NCI-H2227 (cell line): ENCODE results near the gene CNTNAP5.

ENCODE experiments used
- DNase-seq: peaks from one replicate; lab custom pipeline; 2025; ENCODE audit not compliant: unreplicated experiment; lab: John Stamatoyannopoulos, UW

The CNTNAP5 gene

DNA sequence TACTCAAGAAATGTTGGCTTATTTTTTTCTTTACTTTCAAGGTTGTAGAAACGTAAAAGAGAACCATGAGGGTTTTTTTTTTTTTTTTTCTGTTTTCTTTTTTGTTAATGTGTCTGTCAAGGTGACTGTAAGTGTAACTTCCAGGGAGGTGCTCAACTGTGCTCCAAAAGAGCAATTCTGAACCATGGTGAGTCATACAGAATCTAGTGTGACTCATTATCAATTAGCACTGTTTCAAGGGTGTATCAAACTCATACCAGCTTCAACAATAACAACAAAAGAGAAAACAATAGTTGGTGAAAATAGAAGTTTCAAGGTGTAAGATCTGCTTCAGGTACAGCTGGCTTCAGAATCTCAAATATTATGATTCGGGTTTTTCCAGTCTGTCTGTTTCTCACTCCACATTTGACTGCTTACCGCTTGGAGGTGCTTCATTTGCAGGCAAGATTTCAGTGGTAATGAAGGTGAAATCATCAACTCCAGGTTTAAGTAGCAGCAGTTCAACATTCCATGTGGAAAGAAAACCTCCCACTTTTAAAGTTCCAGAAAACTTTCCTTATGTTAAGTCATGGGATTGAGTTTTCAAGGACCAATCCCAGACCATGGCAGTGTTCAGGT, 850.6 kb downstream of the CNTNAP5 start:
- no peak for DNase-seq

DNA sequence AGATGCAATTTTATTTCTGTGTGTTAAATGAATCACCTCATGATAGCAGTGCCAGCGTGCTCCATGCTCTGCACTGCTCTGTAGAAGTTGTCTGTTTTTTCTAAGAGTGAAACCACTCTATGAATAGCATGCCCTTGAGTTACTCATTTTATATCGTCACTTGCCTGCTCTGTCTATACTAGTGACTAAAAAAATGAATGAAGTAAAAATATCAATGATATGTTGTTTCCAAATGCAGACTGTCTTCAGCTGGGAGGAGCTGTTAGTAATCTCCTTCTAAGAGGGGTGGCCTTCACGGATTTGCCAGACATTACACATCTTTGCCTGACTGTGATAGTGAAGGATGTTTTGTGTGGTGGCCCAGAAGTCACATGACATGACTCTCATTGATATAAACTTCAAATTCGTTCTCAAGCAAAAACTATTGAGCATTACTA, 852.1 kb downstream of the CNTNAP5 start:
- DNase-seq, result no peak

DNA sequence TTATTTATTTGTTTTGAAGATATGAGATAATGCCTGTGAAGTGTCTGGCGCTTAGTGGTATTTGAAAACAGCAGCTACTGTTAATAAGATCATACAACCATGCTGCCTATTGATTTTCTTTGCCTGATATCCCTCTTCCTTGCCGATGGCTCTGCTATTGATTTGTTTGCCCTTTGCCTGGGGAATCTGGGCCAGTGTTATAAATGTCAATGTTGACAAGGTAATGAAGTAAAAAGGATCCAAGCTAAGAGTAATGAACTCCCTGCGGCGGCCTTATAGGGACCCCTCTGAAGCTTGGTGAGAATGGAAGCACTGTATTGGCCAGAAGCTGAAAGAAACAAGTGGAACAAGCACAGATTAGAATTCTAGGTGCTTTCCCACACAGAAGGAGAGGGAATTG, 854.6 kb downstream of the CNTNAP5 start:
- DNase-seq, result no peak

GRCh38 chr2:124880995-124881394, 855.9 kb downstream of the CNTNAP5 start:
- no peak for DNase-seq

DNA sequence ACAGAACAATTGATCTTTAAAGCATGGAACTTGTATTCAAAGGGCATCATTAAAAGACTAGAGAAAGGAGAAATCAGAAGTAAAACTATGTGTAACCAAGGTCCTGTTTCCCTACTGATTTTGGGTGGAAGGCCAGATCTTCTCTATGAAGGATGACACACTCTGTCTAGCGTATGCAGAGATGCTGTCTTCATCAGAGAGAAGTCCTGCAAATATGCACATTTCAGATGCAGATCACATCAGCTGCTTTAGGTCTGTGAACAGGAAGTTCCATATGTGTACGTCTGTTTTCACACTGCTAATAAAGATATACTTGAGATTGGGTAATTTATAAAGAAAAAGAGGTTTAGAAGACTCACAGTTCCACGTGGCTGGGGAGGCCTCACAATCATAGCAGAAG, 857.3 kb downstream of the CNTNAP5 start:
- no peak for DNase-seq

- no peak for DNase-seq
These were observed 858.5 kb downstream of the CNTNAP5 start for GRCh38 chr2:124883595-124883994.

GRCh38 chr2:124884315-124884714, 859.2 kb downstream of the CNTNAP5 start:
- DNase-seq, result no peak

DNA sequence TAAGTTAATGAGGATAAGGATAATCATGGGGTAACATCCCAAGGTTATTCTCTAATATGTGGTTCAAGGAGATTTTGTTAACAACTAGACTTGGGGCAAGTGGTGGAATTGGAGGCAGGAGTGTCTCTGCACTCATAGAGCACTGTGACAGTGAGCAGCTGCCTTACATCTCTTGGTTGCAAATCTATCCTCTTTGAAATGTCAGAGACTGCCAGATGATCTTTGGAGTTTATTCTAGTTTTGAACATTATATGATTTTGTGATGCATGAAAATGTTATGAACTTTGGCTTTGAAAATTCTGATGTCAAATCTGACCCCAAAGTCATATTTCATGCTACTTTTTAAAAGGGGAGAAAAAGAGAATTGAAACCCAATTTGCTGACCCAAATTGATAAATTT, 861.1 kb downstream of the CNTNAP5 start:
- DNase-seq, result no peak

GRCh38 chr2:124887466-124887865, 862.4 kb downstream of the CNTNAP5 start:
- no peak for DNase-seq

DNA sequence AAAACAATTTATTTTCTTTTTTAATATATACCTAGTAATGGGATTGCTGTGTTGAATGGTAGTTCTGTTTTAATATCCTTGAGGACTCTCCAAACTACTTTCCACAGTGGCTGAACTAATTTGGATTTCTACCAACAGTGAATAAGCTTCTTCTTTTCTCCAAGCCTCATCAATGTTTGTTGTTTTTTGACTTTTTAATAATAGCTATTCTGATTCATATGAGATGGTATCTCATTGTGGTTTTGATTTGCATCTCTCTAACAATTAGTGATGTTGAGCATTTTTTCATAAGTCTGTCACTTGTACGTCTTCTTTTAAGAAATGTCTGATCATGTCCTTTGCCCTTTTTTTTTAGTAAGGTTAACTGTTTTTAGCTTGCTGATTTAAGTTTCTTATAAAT, 863.3 kb downstream of the CNTNAP5 start:
- no peak for DNase-seq

DNA sequence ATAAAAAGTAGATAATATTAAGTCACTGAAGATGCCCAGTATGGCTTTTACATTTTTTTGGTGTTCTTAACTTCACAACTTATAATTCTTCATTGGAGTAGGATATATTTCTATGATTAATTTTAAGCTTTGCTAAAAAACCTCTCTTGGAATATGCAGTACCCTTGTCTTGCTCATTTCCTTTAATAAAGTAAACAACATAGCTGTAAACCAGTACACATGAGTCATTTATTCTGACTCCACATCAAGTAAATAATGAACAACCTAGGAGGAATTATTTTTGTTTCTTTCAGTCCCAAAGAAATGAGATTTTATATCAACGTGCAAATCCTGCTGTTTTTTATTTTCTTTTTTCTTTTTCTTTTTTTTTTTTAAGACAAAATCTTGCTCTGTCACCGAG, 869.1 kb downstream of the CNTNAP5 start:
- no peak for DNase-seq

GRCh38 chr2:124898827-124899226, 873.7 kb downstream of the CNTNAP5 start:
- no peak for DNase-seq

- no peak for DNase-seq
These were observed 883.3 kb downstream of the CNTNAP5 start for GRCh38 chr2:124908411-124908810.

DNA sequence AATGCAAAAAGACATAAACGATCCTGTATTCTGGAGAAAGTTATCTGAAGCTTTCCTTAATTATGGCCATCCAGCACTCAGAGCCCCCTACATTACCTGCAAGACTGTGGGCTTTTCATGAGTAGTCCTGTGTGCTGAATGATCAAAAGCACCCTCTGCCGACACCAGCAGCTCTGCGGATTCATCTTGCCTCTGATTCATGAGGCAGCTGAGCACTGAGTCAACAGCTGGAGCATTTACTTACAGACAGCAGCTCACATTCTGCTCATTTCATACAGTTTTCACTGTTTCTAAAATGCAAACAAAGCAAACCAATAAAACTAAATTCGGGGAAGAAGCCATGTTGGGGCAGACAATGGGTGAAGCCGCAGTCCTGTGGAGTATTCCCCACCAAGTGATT, 886.5 kb downstream of the CNTNAP5 start:
- no peak for DNase-seq

- DNase-seq, result peak; percentile 1
These were observed 888.8 kb downstream of the CNTNAP5 start for GRCh38 chr2:124913868-124914267.

- DNase-seq, result no peak
These were observed 890.5 kb downstream of the CNTNAP5 start for GRCh38 chr2:124915567-124915966.

DNA sequence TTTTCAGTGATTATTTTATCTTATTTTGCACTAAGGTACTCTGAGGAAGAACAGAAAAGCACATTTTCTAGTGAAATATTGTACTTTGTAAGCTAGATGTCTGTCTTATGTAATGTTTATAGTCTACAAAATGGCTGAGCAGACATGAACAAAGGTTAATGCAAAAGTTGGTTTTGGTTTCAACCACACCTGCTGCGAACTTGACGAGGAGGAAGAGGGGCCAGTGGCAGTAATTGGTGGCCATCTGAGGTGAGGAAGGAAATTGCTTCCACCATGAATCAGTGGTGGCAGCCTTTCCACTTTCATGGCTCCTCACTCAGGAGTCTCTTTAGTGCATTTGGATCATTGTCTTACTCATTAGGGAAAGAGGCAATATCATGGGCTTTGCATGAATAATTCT, 894.2 kb downstream of the CNTNAP5 start:
- no peak for DNase-seq

- no peak for DNase-seq
These were observed 895.4 kb downstream of the CNTNAP5 start for GRCh38 chr2:124920448-124920847.

- DNase-seq, result no peak
These were observed 896.1 kb downstream of the CNTNAP5 start for GRCh38 chr2:124921191-124921590.

- no peak for DNase-seq
These were observed 898.0 kb downstream of the CNTNAP5 start for GRCh38 chr2:124923097-124923496.

GRCh38 chr2:124933883-124934282, 908.8 kb downstream of the CNTNAP5 start:
- no peak for DNase-seq

DNA sequence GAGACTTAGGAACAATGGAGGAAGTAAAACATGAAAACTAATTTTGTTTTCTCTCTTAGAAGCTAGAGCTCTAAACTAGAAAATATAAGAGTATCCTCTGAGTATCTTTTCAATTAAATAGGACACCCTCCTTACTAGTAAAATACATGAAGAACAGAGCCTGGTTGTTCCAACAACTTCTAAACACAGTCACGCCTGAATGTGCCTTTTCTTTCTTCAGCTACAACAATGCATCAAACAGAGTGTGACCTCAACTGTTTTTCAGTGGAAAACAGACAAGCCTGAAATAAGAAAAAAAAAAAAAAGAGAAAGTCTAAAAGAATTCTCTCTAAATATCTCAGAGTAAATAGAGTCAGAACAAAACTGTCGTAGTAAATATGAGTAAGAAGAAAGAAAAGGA, 928.8 kb downstream of the CNTNAP5 start:
- no peak for DNase-seq

- DNase-seq, result no peak
These were observed 934.5 kb downstream of the CNTNAP5 start for GRCh38 chr2:124959581-124959980.
